WTC11 (cell line): ENCODE data around the gene MAST4. TPM values are rescaled to one million over a fixed set of nuclear protein-coding genes. Genes with fewer than 3 reads are reported as not detected.

ENCODE experiments used
- ATF3 ChIP-seq: sonication (generic); formaldehyde crosslinking; conservative IDR thresholded peaks from 2 replicates; pipeline ENCODE4 v1.8.1; 2022; ENCODE audit warnings: mild to moderate bottlenecking, missing genetic modification reagents
- CBFB ChIP-seq: sonication (generic); formaldehyde crosslinking; IDR thresholded peaks from 2 replicates; pipeline ENCODE4 v1.8.1; 2022; ENCODE audit warnings: mild to moderate bottlenecking, low read depth, missing genetic modification reagents
- CTCF ChIP-seq: fragments of 200-600 bp; IDR thresholded peaks from 2 replicates; pipeline ENCODE4 v1.8.0; 2022; ENCODE audit warnings: antibody characterized with exemption
- E2F1 ChIP-seq: sonication (generic); formaldehyde crosslinking; IDR thresholded peaks from 2 replicates; pipeline ENCODE4 v1.8.0; 2022; ENCODE audit warnings: mild to moderate bottlenecking, missing genetic modification reagents
- FOXP1 ChIP-seq: sonication (generic); formaldehyde crosslinking; IDR thresholded peaks from 2 replicates; pipeline ENCODE4 v1.8.0; 2022; ENCODE audit warnings: missing genetic modification reagents, mild to moderate bottlenecking, moderate library complexity, borderline replicate concordance
- GRHL2 ChIP-seq: fragments of 250-450 bp; sonication (Bioruptor Pico); IDR thresholded peaks from 2 replicates; pipeline ENCODE4 v1.8.0; 2022; ENCODE audit warnings: mild to moderate bottlenecking, moderate library complexity; ENCODE audit not compliant: insufficient replicate concordance, severe bottlenecking
- HMGXB4 ChIP-seq: sonication (generic); formaldehyde crosslinking; IDR thresholded peaks from 2 replicates; pipeline ENCODE4 v1.8.1; 2023; ENCODE audit warnings: mild to moderate bottlenecking, moderate library complexity, missing genetic modification reagents
- KAT7 ChIP-seq: sonication (generic); formaldehyde crosslinking; IDR thresholded peaks from 2 replicates; pipeline ENCODE4 v1.8.1; 2023; ENCODE audit warnings: missing genetic modification reagents, mild to moderate bottlenecking, borderline replicate concordance
- MAX ChIP-seq: sonication (generic); formaldehyde crosslinking; IDR thresholded peaks from 2 replicates; pipeline ENCODE4 v1.8.0; 2022; ENCODE audit warnings: mild to moderate bottlenecking, missing genetic modification reagents
- MXD4 ChIP-seq: fragments of 250-450 bp; sonication (Bioruptor Pico); IDR thresholded peaks from 2 replicates; pipeline ENCODE4 v1.8.0; 2021; ENCODE audit warnings: mild to moderate bottlenecking, moderate library complexity, borderline replicate concordance
- NFYB ChIP-seq: sonication (generic); formaldehyde crosslinking; conservative IDR thresholded peaks from 2 replicates; pipeline ENCODE4 v1.8.0; 2022; ENCODE audit warnings: low read depth, missing genetic modification reagents
- NR1H2 ChIP-seq: sonication (generic); formaldehyde crosslinking; IDR thresholded peaks from 2 replicates; pipeline ENCODE4 v1.9.0; 2021; ENCODE audit warnings: mild to moderate bottlenecking, moderate library complexity, missing genetic modification reagents
- PRRX2 ChIP-seq: fragments of 250-450 bp; sonication (Bioruptor Pico); IDR thresholded peaks from 2 replicates; pipeline ENCODE4 v1.8.0; 2021; ENCODE audit warnings: mild to moderate bottlenecking
- RELA ChIP-seq: sonication (generic); formaldehyde crosslinking; IDR thresholded peaks from 2 replicates; pipeline ENCODE4 v1.8.1; 2022; ENCODE audit warnings: missing genetic modification reagents, mild to moderate bottlenecking, borderline replicate concordance
- RORB ChIP-seq: fragments of 250-450 bp; sonication (Bioruptor Pico); IDR thresholded peaks from 2 replicates; pipeline ENCODE4 v1.9.0; 2021; ENCODE audit warnings: mild to moderate bottlenecking
- SMAD3 ChIP-seq: sonication (generic); formaldehyde crosslinking; IDR thresholded peaks from 2 replicates; pipeline ENCODE4 v1.8.0; 2022; ENCODE audit warnings: missing genetic modification reagents, mild to moderate bottlenecking, borderline replicate concordance
- SMAD4 ChIP-seq: sonication (generic); formaldehyde crosslinking; IDR thresholded peaks from 2 replicates; pipeline ENCODE4 v1.8.0; 2022; ENCODE audit warnings: mild to moderate bottlenecking, missing genetic modification reagents
- SOX15 ChIP-seq: fragments of 250-450 bp; sonication (Bioruptor Pico); IDR thresholded peaks from 2 replicates; pipeline ENCODE4 v1.9.0; 2021; ENCODE audit warnings: mild to moderate bottlenecking
- SP1 ChIP-seq: sonication (generic); formaldehyde crosslinking; conservative IDR thresholded peaks from 2 replicates; pipeline ENCODE4 v1.8.1; 2022; ENCODE audit warnings: missing genetic modification reagents
- USF1 ChIP-seq: sonication (generic); formaldehyde crosslinking; IDR thresholded peaks from 2 replicates; pipeline ENCODE4 v1.8.0; 2022; ENCODE audit warnings: mild to moderate bottlenecking, missing genetic modification reagents
- ZNF396 ChIP-seq: fragments of 250-450 bp; sonication (Bioruptor Pico); IDR thresholded peaks from 2 replicates; pipeline ENCODE4 v1.8.0; 2021; ENCODE audit warnings: mild to moderate bottlenecking, moderate library complexity, borderline replicate concordance
- ZNF416 ChIP-seq: fragments of 250-450 bp; sonication (Bioruptor Pico); IDR thresholded peaks from 2 replicates; pipeline ENCODE4 v1.9.0; 2021; ENCODE audit warnings: mild to moderate bottlenecking, inconsistent platforms
- ZNF532 ChIP-seq: fragments of 250-450 bp; sonication (Bioruptor Pico); IDR thresholded peaks from 2 replicates; pipeline ENCODE4 v1.9.0; 2021; ENCODE audit warnings: mild to moderate bottlenecking, borderline replicate concordance
- total RNA-seq: library from RNA; stranded (reverse); gene quantifications from 3 replicates; pipeline ENCODE4 v1.2.3, GENCODE V29; 2021

The MAST4 gene
- total RNA-seq, 1 experiment from 2014 or later: 8.0 TPM

- TF ChIP-seq HMGXB4 (CRISPR knock-in tag) (peak; percentile 73; the same call in 1 of the 2 replicates), SOX15 (CRISPR knock-in tag) (no peak), ZNF532 (CRISPR knock-in tag) (no peak), CTCF (no peak), KAT7 (CRISPR knock-in tag) (no peak), E2F1 (CRISPR knock-in tag) (no peak), PRRX2 (CRISPR knock-in tag) (no peak), USF1 (CRISPR knock-in tag) (no peak), GRHL2 (CRISPR knock-in tag) (no peak), FOXP1 (CRISPR knock-in tag) (peak; percentile 62; the same call in 1 of the 2 replicates), SMAD3 (CRISPR knock-in tag) (0 out of 2 replicates have a peak, but pooled peaks have one; percentile 45), SP1 (peak; percentile 94), MXD4 (CRISPR knock-in tag) (no peak), MAX (CRISPR knock-in tag) (peak; percentile 63), ZNF416 (CRISPR knock-in tag) (no peak), SMAD4 (CRISPR knock-in tag) (no peak), NFYB (CRISPR knock-in tag) (peak; percentile 92), RORB (CRISPR knock-in tag) (no peak), CBFB (0 out of 2 replicates have a peak, but pooled peaks have one; percentile 82), RELA (CRISPR knock-in tag) (no peak), ZNF396 (CRISPR knock-in tag) (no peak), ATF3 (CRISPR knock-in tag) (no peak), NR1H2 (CRISPR knock-in tag) (no peak)
These were observed at the start of gene MAST4 (continued) for GRCh38 chr5:66595756-66596635.
